SK-N-SH (cell line): Measurements from ENCODE around the gene SMKR1. TPM values are rescaled to one million over a fixed set of nuclear protein-coding genes. Genes with fewer than 3 reads are reported as not detected.

Experiments used
- CTCF ChIA-PET: fragments of 300-600, 350-600 bp; formaldehyde crosslinking; extraction: SDS; loops from one replicate; lab custom pipeline; 2021; lab: Yijun Ruan, JAX
- POLR2A ChIA-PET: fragments of 350-600 bp; sonication (Branson Sonifier 250); formaldehyde crosslinking; extraction: SDS; loops from one replicate; lab custom pipeline; 2020; ENCODE audit warnings: antibody characterized with exemption, inconsistent platforms; lab: Yijun Ruan, JAX
- DNase-seq: peaks from one replicate; pipeline ENCODE4 v3.0.0; 2012
- H2AFZ ChIP-seq: fragments of 200-600 bp; sonication (generic); 2 replicates; pipeline ENCODE4 v1.8.1; 2016; ENCODE audit warnings: antibody characterized with exemption, mild to moderate bottlenecking, low read depth
- H3F3A ChIP-seq: fragments of 200-600 bp; sonication (generic); replicated peaks from 2 replicates; pipeline ENCODE3; 2016; ENCODE audit warnings: antibody characterized with exemption, mild to moderate bottlenecking; ENCODE audit not compliant: insufficient read depth
- H3K27ac ChIP-seq, 2 experiments: fragments of 200-500 bp in 1 of 2; fragments of 200-600 bp in 1 of 2; sonication (Bioruptor generic) in 1 of 2; sonication (generic), shearing (Covaris generic) in 1 of 2; 2 replicates each; pipeline versions ENCODE4 v1.5.1 to v1.6.1; 2014 to 2016; ENCODE audit warnings: low read depth in 2 of 2, inconsistent platforms in 1 of 2, low read length in 1 of 2, mild to moderate bottlenecking in 1 of 2, mixed read lengths in 1 of 2
- H3K27me3 ChIP-seq: fragments of 200-600 bp; sonication (generic), shearing (Covaris generic); 2 replicates; pipeline ENCODE4 v1.6.1; 2016; ENCODE audit warnings: mixed run types; ENCODE audit not compliant: insufficient read depth
- H3K36me3 ChIP-seq, 2 experiments: fragments of 200-500 bp in 1 of 2; fragments of 200-600 bp in 1 of 2; sonication (Bioruptor generic) in 1 of 2; sonication (generic) in 1 of 2; replicated peaks in 1 of 2; 2 replicates each; pipeline versions ENCODE3 to v1.5.1; 2014 to 2016; ENCODE audit warnings: low read length in 1 of 2, mild to moderate bottlenecking in 1 of 2; ENCODE audit not compliant: insufficient read depth in 2 of 2, control insufficient read depth in 1 of 2
- H3K4me1 ChIP-seq, 2 experiments: fragments of 200-500 bp in 1 of 2; fragments of 200-600 bp in 1 of 2; sonication (Bioruptor generic) in 1 of 2; sonication (generic), shearing (Covaris generic) in 1 of 2; 2 replicates each; pipeline versions ENCODE4 v1.5.1 to v1.6.1; 2014 to 2016; ENCODE audit warnings: low read depth in 1 of 2, low read length in 1 of 2, mixed run types in 1 of 2; ENCODE audit not compliant: insufficient read depth in 2 of 2, control insufficient read depth in 1 of 2
- H3K4me2 ChIP-seq: fragments of 200-600 bp; sonication (generic), shearing (Covaris generic); 2 replicates; pipeline ENCODE4 v1.6.1; 2017; ENCODE audit warnings: mixed run types
- H3K4me3 ChIP-seq, 2 experiments: fragments of 200-500 bp in 1 of 2; fragments of 200-600 bp in 1 of 2; sonication (Bioruptor generic) in 1 of 2; sonication (generic), shearing (Covaris generic) in 1 of 2; 2 replicates each; pipeline versions ENCODE4 v1.5.1 to v1.8.1; 2014 to 2016; ENCODE audit warnings: low read depth in 2 of 2, inconsistent platforms in 1 of 2, low read length in 1 of 2, mild to moderate bottlenecking in 1 of 2, mixed read lengths in 1 of 2, moderate library complexity in 1 of 2
- H3K79me2 ChIP-seq: fragments of 200-600 bp; sonication (generic); 2 replicates; pipeline ENCODE4 v1.8.1; 2017; ENCODE audit warnings: mild to moderate bottlenecking; ENCODE audit not compliant: insufficient read depth
- H3K9ac ChIP-seq: fragments of 200-600 bp; sonication (generic); 2 replicates; pipeline ENCODE4 v1.6.1; 2017; ENCODE audit warnings: mixed run types
- H3K9me2 ChIP-seq: fragments of 200-600 bp; sonication (generic); 2 replicates; pipeline ENCODE4 v1.6.1; 2017; ENCODE audit warnings: mixed run types
- H3K9me3 ChIP-seq: fragments of 200-600 bp; sonication (generic); 2 replicates; pipeline ENCODE4 v1.6.1; 2017; ENCODE audit warnings: mixed run types, mild to moderate bottlenecking, moderate library complexity
- H4K20me1 ChIP-seq: fragments of 200-600 bp; sonication (generic); 2 replicates; pipeline ENCODE4 v1.6.1; 2017; ENCODE audit warnings: mild to moderate bottlenecking, mixed run types; ENCODE audit not compliant: insufficient read depth
- CTCF ChIP-seq: fragments of 200-600 bp; sonication (generic); IDR thresholded peaks from 2 replicates; pipeline ENCODE4 v1.6.1; 2017; ENCODE audit warnings: antibody characterized with exemption, mild to moderate bottlenecking, moderate library complexity
- ELF1 ChIP-seq: IDR thresholded peaks from 2 replicates; pipeline ENCODE4 v1.4.0; 2012
- EP300 ChIP-seq, 2 experiments: IDR thresholded peaks; 2 replicates each; pipeline versions ENCODE4 v1.4.0 to v1.6.1; 2012; ENCODE audit warnings: borderline replicate concordance in 1 of 2, low read depth in 1 of 2, low read length in 1 of 2
- FOSL2 ChIP-seq: IDR thresholded peaks from 2 replicates; pipeline ENCODE4 v1.4.0; 2012; ENCODE audit warnings: low read depth, mild to moderate bottlenecking, moderate library complexity, borderline replicate concordance
- FOXJ3 ChIP-seq: sonication (generic); formaldehyde crosslinking; IDR thresholded peaks from 2 replicates; pipeline ENCODE4 v1.5.1; 2020; ENCODE audit warnings: mild to moderate bottlenecking, missing genetic modification reagents
- FOXM1 ChIP-seq: IDR thresholded peaks from 2 replicates; pipeline ENCODE4 v1.4.0; 2012; ENCODE audit warnings: low read depth, mild to moderate bottlenecking
- GATA2 ChIP-seq: sonication (generic); formaldehyde crosslinking; IDR thresholded peaks from 2 replicates; pipeline ENCODE4 v1.5.0; 2020; ENCODE audit warnings: mild to moderate bottlenecking, missing genetic modification reagents
- JUND ChIP-seq: IDR thresholded peaks from 2 replicates; pipeline ENCODE4 v1.4.0; 2012
- MEF2A ChIP-seq: IDR thresholded peaks from 2 replicates; pipeline ENCODE4 v1.4.0; 2012; ENCODE audit warnings: low read depth, borderline replicate concordance
- MXI1 ChIP-seq: IDR thresholded peaks from 2 replicates; pipeline ENCODE4 v1.6.1; 2012; ENCODE audit warnings: mild to moderate bottlenecking, low read depth, low read length, improper control_type of control experiment
- NFIC ChIP-seq: IDR thresholded peaks from 2 replicates; pipeline ENCODE4 v1.4.0; 2012; ENCODE audit warnings: borderline replicate concordance
- POLR2AphosphoS5 ChIP-seq: IDR thresholded peaks from 2 replicates; pipeline ENCODE4 v1.6.1; 2012; ENCODE audit warnings: low read depth, low read length
- RAD21 ChIP-seq: IDR thresholded peaks from 2 replicates; pipeline ENCODE4 v1.6.1; 2012; ENCODE audit warnings: mild to moderate bottlenecking, low read length
- SIN3A ChIP-seq: IDR thresholded peaks from 2 replicates; pipeline ENCODE4 v1.6.1; 2012; ENCODE audit warnings: low read depth, mild to moderate bottlenecking, low read length, moderate library complexity, borderline replicate concordance
- SMC3 ChIP-seq: IDR thresholded peaks from 2 replicates; pipeline ENCODE4 v1.6.1; 2012; ENCODE audit warnings: low read depth, low read length, improper control_type of control experiment
- TAF1 ChIP-seq: IDR thresholded peaks from 2 replicates; pipeline ENCODE4 v1.6.1; 2012; ENCODE audit warnings: low read depth, mild to moderate bottlenecking, low read length, moderate library complexity, borderline replicate concordance
- TCF12 ChIP-seq: IDR thresholded peaks from 2 replicates; pipeline ENCODE4 v1.4.0; 2012
- TEAD4 ChIP-seq: IDR thresholded peaks from 2 replicates; pipeline ENCODE4 v1.4.0; 2012; ENCODE audit warnings: mild to moderate bottlenecking, borderline replicate concordance; ENCODE audit not compliant: insufficient read depth
- YY1 ChIP-seq: IDR thresholded peaks from 2 replicates; pipeline ENCODE4 v1.4.0; 2012; ENCODE audit warnings: low read depth, mild to moderate bottlenecking
- WGBS: methylation state at CpG from one replicate; pipeline ENCODE4 v1.1.6; 2017; ENCODE audit warnings: low lambda C conversion rate; 5-methylcytosine and 5-hydroxymethylcytosine counted together
- polyA plus RNA-seq, 3 experiments: library from polyadenylated mRNA; depleted of rRNA; stranded (reverse); fragments of >200 nt; gene quantifications; 2 replicates each; pipeline ENCODE4 v1.2.3, GENCODE V29; 2012
- TF ChIP-seq, protein P1 (sequence below): IDR thresholded peaks from 2 replicates; pipeline ENCODE4 v1.4.0; 2012; ENCODE audit warnings: low read depth
- TF ChIP-seq, protein P2 (sequence below): IDR thresholded peaks from 2 replicates; pipeline ENCODE4 v1.4.0; 2012; ENCODE audit warnings: low read depth, borderline replicate concordance
- TF ChIP-seq, protein P3 (sequence below): IDR thresholded peaks from 2 replicates; pipeline ENCODE4 v1.4.0; 2012; ENCODE audit warnings: low read depth, borderline replicate concordance
- TF ChIP-seq, protein P4 (sequence below): IDR thresholded peaks from 2 replicates; pipeline ENCODE4; 2012
- TF ChIP-seq, protein P5 (sequence below): fragments of 150-350 bp; IDR thresholded peaks from 2 replicates; pipeline ENCODE4 v1.6.1; 2016; ENCODE audit warnings: mild to moderate bottlenecking, low read depth, low read length
- TF ChIP-seq, protein P6 (sequence below): IDR thresholded peaks from 2 replicates; pipeline ENCODE4 v1.6.1; 2012; ENCODE audit warnings: mild to moderate bottlenecking, low read depth, low read length, moderate library complexity

The SMKR1 gene
- polyA plus RNA-seq, 1 of the 3 experiments (the other 2 are of a cell fraction): 8.1 TPM

DNA sequence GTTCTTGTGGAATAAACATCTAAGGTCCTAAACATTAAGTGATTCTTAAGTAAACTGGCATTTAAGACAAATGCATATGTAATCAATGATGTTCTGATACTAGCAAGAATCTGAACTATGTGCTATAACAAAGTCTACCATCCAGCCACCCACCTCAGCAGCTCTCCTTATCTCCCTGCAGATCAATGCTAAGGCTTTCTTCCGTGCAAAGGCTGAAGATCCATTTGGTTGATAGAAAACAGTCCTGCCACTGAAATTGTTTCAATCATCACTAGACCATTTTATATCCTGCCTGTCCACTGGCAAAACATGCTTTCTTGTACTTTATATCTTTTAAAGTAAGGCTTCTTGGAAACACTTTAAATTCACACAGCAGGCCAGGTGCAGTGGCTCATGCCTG, 6.3 kb upstream of the SMKR1 start:
- Histone ChIP-seq H3K36me3 (no peaks in the 10 kb centered on the region), H3K9me3 (no peaks in the 10 kb centered on the region), H4K20me1 (no peaks in the 10 kb centered on the region), H3K4me3 (no peak overlapping the region), H3K9ac (no peak overlapping the region), H3K79me2 (no peaks in the 10 kb centered on the region), H3F3A (peaks cover 18% of the 10 kb centered on the region), H3K9me2 (no peaks in the 10 kb centered on the region), H3K27ac (no peak overlapping the region), H3K27me3 (no peaks in the 10 kb centered on the region), H3K4me2 (no peak overlapping the region), H2AFZ (no peak overlapping the region), H3K4me1 (no peaks in the 10 kb centered on the region; a peak in 1 of 4 replicates)
- ChIA-PET POLR2A (no interaction called here), CTCF (interaction anchor here (1.0 to 1.6 kb wide), 4 partner anchors 14 to 277 kb away, joined by 3 to 6 read pairs (median 4); partner anchors contain the start of gene NRF1)
- TF ChIP-seq CTCF (no peak), FOSL2 (no peak), POLR2AphosphoS5 (no peak), NFIC (no peak; the same call in 1 of the 2 replicates), TCF12 (peak; percentile 91), MEF2A (no peak), GATA2 (CRISPR knock-in tag) (peak; percentile 88), TEAD4 (peak; percentile 57; the same call in 1 of the 2 replicates), YY1 (no peak), SMC3 (no peak), EP300 (IDR thresholded peaks at IDR 0.05; ENCODE audit: borderline replicate concordance in 1 of 2, low read depth in 1 of 2, low read length in 1 of 2) (peak; percentile 39 to 46; a peak in 1 of 4 replicates), ELF1 (no peak), SIN3A (no peak), RAD21 (no peak), TAF1 (no peak), JUND (no peak; the same call in 1 of the 2 replicates), MXI1 (no peak), FOXM1 (no peak), FOXJ3 (CRISPR knock-in tag) (no peak)
- TF ChIP-seq, protein P1, sequence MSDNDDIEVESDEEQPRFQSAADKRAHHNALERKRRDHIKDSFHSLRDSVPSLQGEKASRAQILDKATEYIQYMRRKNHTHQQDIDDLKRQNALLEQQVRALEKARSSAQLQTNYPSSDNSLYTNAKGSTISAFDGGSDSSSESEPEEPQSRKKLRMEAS: no peak
- TF ChIP-seq, protein P2, sequence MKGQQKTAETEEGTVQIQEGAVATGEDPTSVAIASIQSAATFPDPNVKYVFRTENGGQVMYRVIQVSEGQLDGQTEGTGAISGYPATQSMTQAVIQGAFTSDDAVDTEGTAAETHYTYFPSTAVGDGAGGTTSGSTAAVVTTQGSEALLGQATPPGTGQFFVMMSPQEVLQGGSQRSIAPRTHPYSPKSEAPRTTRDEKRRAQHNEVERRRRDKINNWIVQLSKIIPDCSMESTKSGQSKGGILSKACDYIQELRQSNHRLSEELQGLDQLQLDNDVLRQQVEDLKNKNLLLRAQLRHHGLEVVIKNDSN: no peak
- TF ChIP-seq, protein P3, sequence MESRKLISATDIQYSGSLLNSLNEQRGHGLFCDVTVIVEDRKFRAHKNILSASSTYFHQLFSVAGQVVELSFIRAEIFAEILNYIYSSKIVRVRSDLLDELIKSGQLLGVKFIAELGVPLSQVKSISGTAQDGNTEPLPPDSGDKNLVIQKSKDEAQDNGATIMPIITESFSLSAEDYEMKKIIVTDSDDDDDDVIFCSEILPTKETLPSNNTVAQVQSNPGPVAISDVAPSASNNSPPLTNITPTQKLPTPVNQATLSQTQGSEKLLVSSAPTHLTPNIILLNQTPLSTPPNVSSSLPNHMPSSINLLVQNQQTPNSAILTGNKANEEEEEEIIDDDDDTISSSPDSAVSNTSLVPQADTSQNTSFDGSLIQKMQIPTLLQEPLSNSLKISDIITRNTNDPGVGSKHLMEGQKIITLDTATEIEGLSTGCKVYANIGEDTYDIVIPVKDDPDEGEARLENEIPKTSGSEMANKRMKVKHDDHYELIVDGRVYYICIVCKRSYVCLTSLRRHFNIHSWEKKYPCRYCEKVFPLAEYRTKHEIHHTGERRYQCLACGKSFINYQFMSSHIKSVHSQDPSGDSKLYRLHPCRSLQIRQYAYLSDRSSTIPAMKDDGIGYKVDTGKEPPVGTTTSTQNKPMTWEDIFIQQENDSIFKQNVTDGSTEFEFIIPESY: no peak
- TF ChIP-seq, protein P4, sequence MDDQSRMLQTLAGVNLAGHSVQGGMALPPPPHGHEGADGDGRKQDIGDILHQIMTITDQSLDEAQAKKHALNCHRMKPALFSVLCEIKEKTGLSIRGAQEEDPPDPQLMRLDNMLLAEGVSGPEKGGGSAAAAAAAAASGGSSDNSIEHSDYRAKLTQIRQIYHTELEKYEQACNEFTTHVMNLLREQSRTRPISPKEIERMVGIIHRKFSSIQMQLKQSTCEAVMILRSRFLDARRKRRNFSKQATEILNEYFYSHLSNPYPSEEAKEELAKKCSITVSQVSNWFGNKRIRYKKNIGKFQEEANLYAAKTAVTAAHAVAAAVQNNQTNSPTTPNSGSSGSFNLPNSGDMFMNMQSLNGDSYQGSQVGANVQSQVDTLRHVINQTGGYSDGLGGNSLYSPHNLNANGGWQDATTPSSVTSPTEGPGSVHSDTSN: peak; percentile 79
- TF ChIP-seq, protein P5, sequence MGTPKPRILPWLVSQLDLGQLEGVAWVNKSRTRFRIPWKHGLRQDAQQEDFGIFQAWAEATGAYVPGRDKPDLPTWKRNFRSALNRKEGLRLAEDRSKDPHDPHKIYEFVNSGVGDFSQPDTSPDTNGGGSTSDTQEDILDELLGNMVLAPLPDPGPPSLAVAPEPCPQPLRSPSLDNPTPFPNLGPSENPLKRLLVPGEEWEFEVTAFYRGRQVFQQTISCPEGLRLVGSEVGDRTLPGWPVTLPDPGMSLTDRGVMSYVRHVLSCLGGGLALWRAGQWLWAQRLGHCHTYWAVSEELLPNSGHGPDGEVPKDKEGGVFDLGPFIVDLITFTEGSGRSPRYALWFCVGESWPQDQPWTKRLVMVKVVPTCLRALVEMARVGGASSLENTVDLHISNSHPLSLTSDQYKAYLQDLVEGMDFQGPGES: no peak
- TF ChIP-seq, protein P6, sequence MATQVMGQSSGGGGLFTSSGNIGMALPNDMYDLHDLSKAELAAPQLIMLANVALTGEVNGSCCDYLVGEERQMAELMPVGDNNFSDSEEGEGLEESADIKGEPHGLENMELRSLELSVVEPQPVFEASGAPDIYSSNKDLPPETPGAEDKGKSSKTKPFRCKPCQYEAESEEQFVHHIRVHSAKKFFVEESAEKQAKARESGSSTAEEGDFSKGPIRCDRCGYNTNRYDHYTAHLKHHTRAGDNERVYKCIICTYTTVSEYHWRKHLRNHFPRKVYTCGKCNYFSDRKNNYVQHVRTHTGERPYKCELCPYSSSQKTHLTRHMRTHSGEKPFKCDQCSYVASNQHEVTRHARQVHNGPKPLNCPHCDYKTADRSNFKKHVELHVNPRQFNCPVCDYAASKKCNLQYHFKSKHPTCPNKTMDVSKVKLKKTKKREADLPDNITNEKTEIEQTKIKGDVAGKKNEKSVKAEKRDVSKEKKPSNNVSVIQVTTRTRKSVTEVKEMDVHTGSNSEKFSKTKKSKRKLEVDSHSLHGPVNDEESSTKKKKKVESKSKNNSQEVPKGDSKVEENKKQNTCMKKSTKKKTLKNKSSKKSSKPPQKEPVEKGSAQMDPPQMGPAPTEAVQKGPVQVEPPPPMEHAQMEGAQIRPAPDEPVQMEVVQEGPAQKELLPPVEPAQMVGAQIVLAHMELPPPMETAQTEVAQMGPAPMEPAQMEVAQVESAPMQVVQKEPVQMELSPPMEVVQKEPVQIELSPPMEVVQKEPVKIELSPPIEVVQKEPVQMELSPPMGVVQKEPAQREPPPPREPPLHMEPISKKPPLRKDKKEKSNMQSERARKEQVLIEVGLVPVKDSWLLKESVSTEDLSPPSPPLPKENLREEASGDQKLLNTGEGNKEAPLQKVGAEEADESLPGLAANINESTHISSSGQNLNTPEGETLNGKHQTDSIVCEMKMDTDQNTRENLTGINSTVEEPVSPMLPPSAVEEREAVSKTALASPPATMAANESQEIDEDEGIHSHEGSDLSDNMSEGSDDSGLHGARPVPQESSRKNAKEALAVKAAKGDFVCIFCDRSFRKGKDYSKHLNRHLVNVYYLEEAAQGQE: no peak
- 13% methylated on average over 1 of the region's 1 CpG for WGBS
- no peak for DNase-seq
